WTC11 (cell line): ENCODE results near the gene GRIN1. TPM values are rescaled to one million over a fixed set of nuclear protein-coding genes. Genes with fewer than 3 reads are reported as not detected.

Source experiments
- ATAC-seq: fragments of 200-7000 bp; cut with Tn5 transposase; 2 replicates; pipeline ENCODE4 v1.10.0; 2021; ENCODE audit warnings: mild to moderate bottlenecking, moderate library complexity
- CTCF ChIA-PET: fragments of 300-600 bp; sonication (Branson Sonifier 250); formaldehyde crosslinking; loops from one replicate; lab custom pipeline; 2021; ENCODE audit warnings: antibody characterized with exemption; lab: Charles Lee
- POLR2A ChIA-PET: fragments of 350-600 bp; sonication (Branson Sonifier 250); formaldehyde crosslinking; loops from one replicate; lab custom pipeline; 2021; ENCODE audit warnings: antibody characterized with exemption; lab: Charles Lee
- DNase-seq: peaks from one replicate; pipeline ENCODE4 v3.0.0; 2021; ENCODE audit warnings: low spot score
- H3K27ac Mint-ChIP-seq: 2 replicates; pipeline ENCODE4 v1.8.0; 2021; ENCODE audit warnings: mixed read lengths
- H3K27me3 Mint-ChIP-seq: 2 replicates; pipeline ENCODE4 v1.8.0; 2021; ENCODE audit warnings: low read depth, mild to moderate bottlenecking, moderate library complexity, mixed read lengths
- H3K36me3 Mint-ChIP-seq: 2 replicates; pipeline ENCODE4 v1.8.0; 2021; ENCODE audit warnings: mixed read lengths
- H3K4me1 Mint-ChIP-seq: 2 replicates; pipeline ENCODE4 v1.8.0; 2022; ENCODE audit warnings: mixed read lengths
- H3K4me3 Mint-ChIP-seq: 2 replicates; pipeline ENCODE4 v1.8.0; 2021; ENCODE audit warnings: mild to moderate bottlenecking, moderate library complexity, mixed read lengths
- H3K9me3 Mint-ChIP-seq: 2 replicates; pipeline ENCODE4 v1.8.0; 2021; ENCODE audit warnings: mixed read lengths
- ATF1 ChIP-seq: sonication (generic); formaldehyde crosslinking; IDR thresholded peaks from 2 replicates; pipeline ENCODE4 v1.8.1; 2023; ENCODE audit warnings: mild to moderate bottlenecking, moderate library complexity, missing genetic modification reagents
- CDX4 ChIP-seq: fragments of 250-450 bp; sonication (Bioruptor Pico); IDR thresholded peaks from 2 replicates; pipeline ENCODE4 v1.9.0; 2021; ENCODE audit warnings: moderate library complexity, mild to moderate bottlenecking, inconsistent platforms, borderline replicate concordance
- CTCF ChIP-seq: fragments of 200-600 bp; IDR thresholded peaks from 2 replicates; pipeline ENCODE4 v1.8.0; 2022; ENCODE audit warnings: antibody characterized with exemption
- E2F4 ChIP-seq: sonication (generic); formaldehyde crosslinking; IDR thresholded peaks from 2 replicates; pipeline ENCODE4 v1.8.1; 2022; ENCODE audit warnings: low read depth, mild to moderate bottlenecking, moderate library complexity, missing genetic modification reagents, borderline replicate concordance
- E2F5 ChIP-seq: sonication (generic); formaldehyde crosslinking; IDR thresholded peaks from 2 replicates; pipeline ENCODE4 v1.8.1; 2022; ENCODE audit warnings: mild to moderate bottlenecking, moderate library complexity, missing genetic modification reagents
- MXD4 ChIP-seq: fragments of 250-450 bp; sonication (Bioruptor Pico); IDR thresholded peaks from 2 replicates; pipeline ENCODE4 v1.8.0; 2021; ENCODE audit warnings: mild to moderate bottlenecking, moderate library complexity, borderline replicate concordance
- NR2C2 ChIP-seq: sonication (generic); formaldehyde crosslinking; IDR thresholded peaks from 2 replicates; pipeline ENCODE4 v1.8.0; 2022; ENCODE audit warnings: mild to moderate bottlenecking, missing genetic modification reagents
- PRRX2 ChIP-seq: fragments of 250-450 bp; sonication (Bioruptor Pico); IDR thresholded peaks from 2 replicates; pipeline ENCODE4 v1.8.0; 2021; ENCODE audit warnings: mild to moderate bottlenecking
- RORB ChIP-seq: fragments of 250-450 bp; sonication (Bioruptor Pico); IDR thresholded peaks from 2 replicates; pipeline ENCODE4 v1.9.0; 2021; ENCODE audit warnings: mild to moderate bottlenecking
- SMAD3 ChIP-seq: sonication (generic); formaldehyde crosslinking; IDR thresholded peaks from 2 replicates; pipeline ENCODE4 v1.8.0; 2022; ENCODE audit warnings: missing genetic modification reagents, mild to moderate bottlenecking, borderline replicate concordance
- SMAD4 ChIP-seq: sonication (generic); formaldehyde crosslinking; IDR thresholded peaks from 2 replicates; pipeline ENCODE4 v1.8.0; 2022; ENCODE audit warnings: mild to moderate bottlenecking, missing genetic modification reagents
- TP53 ChIP-seq: sonication (generic); formaldehyde crosslinking; IDR thresholded peaks from 2 replicates; pipeline ENCODE4 v1.8.1; 2023; ENCODE audit warnings: mild to moderate bottlenecking, missing genetic modification reagents
- ZMAT4 ChIP-seq: fragments of 250-450 bp; sonication (Bioruptor Pico); IDR thresholded peaks from 2 replicates; pipeline ENCODE4 v1.9.0; 2021; ENCODE audit warnings: mild to moderate bottlenecking
- ZNF138 ChIP-seq: sonication (generic); formaldehyde crosslinking; conservative IDR thresholded peaks from 2 replicates; pipeline ENCODE4 v1.8.1; 2022; ENCODE audit warnings: mild to moderate bottlenecking, moderate library complexity, missing genetic modification reagents
- ZNF423 ChIP-seq: fragments of 250-450 bp; sonication (Bioruptor Pico); IDR thresholded peaks from 2 replicates; pipeline ENCODE4 v2.1.2; 2022; ENCODE audit warnings: mild to moderate bottlenecking, moderate library complexity
- total RNA-seq: library from RNA; stranded (reverse); gene quantifications from 3 replicates; pipeline ENCODE4 v1.2.3, GENCODE V29; 2021
- TF ChIP-seq, protein P1 (sequence below): sonication (generic); formaldehyde crosslinking; IDR thresholded peaks from 2 replicates; pipeline ENCODE4 v1.8.1; 2022; ENCODE audit warnings: missing genetic modification reagents, borderline replicate concordance
- TF ChIP-seq, protein P2 (sequence below): sonication (generic); formaldehyde crosslinking; conservative IDR thresholded peaks from 2 replicates; pipeline ENCODE4 v1.8.1; 2023; ENCODE audit warnings: mild to moderate bottlenecking, low read depth, missing genetic modification reagents, moderate library complexity
- TF ChIP-seq, protein P3 (sequence below): sonication (generic); formaldehyde crosslinking; IDR thresholded peaks from 2 replicates; pipeline ENCODE4 v1.8.0; 2022; ENCODE audit warnings: mild to moderate bottlenecking, missing genetic modification reagents

Gene GRIN1
- total RNA-seq, 1 experiment from 2014 or later, result 4.1 TPM

- DNase-seq, result no peak
- Mint-ChIP-seq H3K9me3 (no peaks in the 10 kb centered on the region), H3K4me1 (no peaks in the 10 kb centered on the region), H3K27me3 (no peaks in the 10 kb centered on the region; the same call in 1 of the 2 replicates), H3K36me3 (peaks cover 9% of the 10 kb centered on the region)
- ATAC-seq, result no peak
- CTCF ChIA-PET, result interaction anchor here (1.4 kb wide), 1 partner anchor 116 kb away, joined by 3 read pairs; no protein-coding TSS in a partner anchor
- no peak for TF ChIP-seq E2F5 (CRISPR knock-in tag)
- TF ChIP-seq MXD4 (CRISPR knock-in tag), result no peak
- no peak for TF ChIP-seq SMAD3 (CRISPR knock-in tag)
- TF ChIP-seq, protein P1, sequence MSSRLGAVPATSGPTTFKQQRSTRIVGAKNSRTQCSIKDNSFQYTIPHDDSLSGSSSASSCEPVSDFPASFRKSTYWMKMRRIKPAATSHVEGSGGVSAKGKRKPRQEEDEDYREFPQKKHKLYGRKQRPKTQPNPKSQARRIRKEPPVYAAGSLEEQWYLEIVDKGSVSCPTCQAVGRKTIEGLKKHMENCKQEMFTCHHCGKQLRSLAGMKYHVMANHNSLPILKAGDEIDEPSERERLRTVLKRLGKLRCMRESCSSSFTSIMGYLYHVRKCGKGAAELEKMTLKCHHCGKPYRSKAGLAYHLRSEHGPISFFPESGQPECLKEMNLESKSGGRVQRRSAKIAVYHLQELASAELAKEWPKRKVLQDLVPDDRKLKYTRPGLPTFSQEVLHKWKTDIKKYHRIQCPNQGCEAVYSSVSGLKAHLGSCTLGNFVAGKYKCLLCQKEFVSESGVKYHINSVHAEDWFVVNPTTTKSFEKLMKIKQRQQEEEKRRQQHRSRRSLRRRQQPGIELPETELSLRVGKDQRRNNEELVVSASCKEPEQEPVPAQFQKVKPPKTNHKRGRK (CRISPR knock-in tag), result no peak
- TF ChIP-seq ZNF138 (CRISPR knock-in tag), result no peak
- TF ChIP-seq, protein P2, sequence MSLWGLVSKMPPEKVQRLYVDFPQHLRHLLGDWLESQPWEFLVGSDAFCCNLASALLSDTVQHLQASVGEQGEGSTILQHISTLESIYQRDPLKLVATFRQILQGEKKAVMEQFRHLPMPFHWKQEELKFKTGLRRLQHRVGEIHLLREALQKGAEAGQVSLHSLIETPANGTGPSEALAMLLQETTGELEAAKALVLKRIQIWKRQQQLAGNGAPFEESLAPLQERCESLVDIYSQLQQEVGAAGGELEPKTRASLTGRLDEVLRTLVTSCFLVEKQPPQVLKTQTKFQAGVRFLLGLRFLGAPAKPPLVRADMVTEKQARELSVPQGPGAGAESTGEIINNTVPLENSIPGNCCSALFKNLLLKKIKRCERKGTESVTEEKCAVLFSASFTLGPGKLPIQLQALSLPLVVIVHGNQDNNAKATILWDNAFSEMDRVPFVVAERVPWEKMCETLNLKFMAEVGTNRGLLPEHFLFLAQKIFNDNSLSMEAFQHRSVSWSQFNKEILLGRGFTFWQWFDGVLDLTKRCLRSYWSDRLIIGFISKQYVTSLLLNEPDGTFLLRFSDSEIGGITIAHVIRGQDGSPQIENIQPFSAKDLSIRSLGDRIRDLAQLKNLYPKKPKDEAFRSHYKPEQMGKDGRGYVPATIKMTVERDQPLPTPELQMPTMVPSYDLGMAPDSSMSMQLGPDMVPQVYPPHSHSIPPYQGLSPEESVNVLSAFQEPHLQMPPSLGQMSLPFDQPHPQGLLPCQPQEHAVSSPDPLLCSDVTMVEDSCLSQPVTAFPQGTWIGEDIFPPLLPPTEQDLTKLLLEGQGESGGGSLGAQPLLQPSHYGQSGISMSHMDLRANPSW (CRISPR knock-in tag), result no peak
- TF ChIP-seq ATF1 (CRISPR knock-in tag), result no peak
- no peak for TF ChIP-seq TP53 (CRISPR knock-in tag)
- TF ChIP-seq, all 79 proteins: peak for 0
- Mint-ChIP-seq H3K27ac (no peak overlapping the region), H3K4me3 (no peak overlapping the region)
- POLR2A ChIA-PET, result no interaction called here
These were observed 40.8 kb downstream of the GRIN1 start for GRCh38 chr9:137179761-137180160.

GRCh38 chr9:137180491-137180890 is 41.5 kb downstream of the GRIN1 start:
- Mint-ChIP-seq H3K4me1 (no peaks in the 10 kb centered on the region), H3K27me3 (no peaks in the 10 kb centered on the region; the same call in 1 of the 2 replicates), H3K9me3 (no peaks in the 10 kb centered on the region), H3K4me3 (no peak overlapping the region), H3K36me3 (peaks cover 9% of the 10 kb centered on the region), H3K27ac (no peak overlapping the region)
- ATAC-seq (no peak), DNase-seq (no peak)
- ChIA-PET POLR2A (no interaction called here), CTCF (interaction anchor here (0.8 to 1.2 kb wide), 2 partner anchors 56 to 151 kb away, joined by 3 to 7 read pairs; no protein-coding TSS in a partner anchor)
- TF ChIP-seq ZNF138 (CRISPR knock-in tag), result no peak
- TF ChIP-seq PRRX2, result no peak
- no peak for TF ChIP-seq RORB
- TF ChIP-seq ZMAT4 (CRISPR knock-in tag), result no peak
- no peak for TF ChIP-seq E2F4 (CRISPR knock-in tag)
- TF ChIP-seq NR2C2 (CRISPR knock-in tag), result no peak
- TF ChIP-seq, protein P1 (CRISPR knock-in tag), result no peak
- no peak for TF ChIP-seq CTCF
- no peak for TF ChIP-seq SMAD4
- no peak for TF ChIP-seq ZNF423 (CRISPR knock-in tag)
- TF ChIP-seq, protein P3, sequence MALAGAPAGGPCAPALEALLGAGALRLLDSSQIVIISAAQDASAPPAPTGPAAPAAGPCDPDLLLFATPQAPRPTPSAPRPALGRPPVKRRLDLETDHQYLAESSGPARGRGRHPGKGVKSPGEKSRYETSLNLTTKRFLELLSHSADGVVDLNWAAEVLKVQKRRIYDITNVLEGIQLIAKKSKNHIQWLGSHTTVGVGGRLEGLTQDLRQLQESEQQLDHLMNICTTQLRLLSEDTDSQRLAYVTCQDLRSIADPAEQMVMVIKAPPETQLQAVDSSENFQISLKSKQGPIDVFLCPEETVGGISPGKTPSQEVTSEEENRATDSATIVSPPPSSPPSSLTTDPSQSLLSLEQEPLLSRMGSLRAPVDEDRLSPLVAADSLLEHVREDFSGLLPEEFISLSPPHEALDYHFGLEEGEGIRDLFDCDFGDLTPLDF (CRISPR knock-in tag), result no peak
- no peak for TF ChIP-seq CDX4 (CRISPR knock-in tag)
